Loucy (cell line): ENCODE data around the gene TBC1D24.

Experiments used
- H2AFZ ChIP-seq: fragments of 200-600 bp; sonication (generic); 2 replicates; pipeline ENCODE4 v1.6.0; 2016; ENCODE audit warnings: antibody characterized with exemption, mild to moderate bottlenecking, low read length, moderate library complexity
- H3F3A ChIP-seq: fragments of 200-600 bp; 2 replicates; pipeline ENCODE4 v1.6.0; 2016; ENCODE audit warnings: antibody characterized with exemption, low read depth, mild to moderate bottlenecking
- H3K27me3 ChIP-seq: fragments of 200-600 bp; sonication (generic); 2 replicates; pipeline ENCODE4 v1.6.1; 2014; ENCODE audit warnings: low read length, mild to moderate bottlenecking; ENCODE audit not compliant: insufficient read depth, poor library complexity, severe bottlenecking
- H3K36me3 ChIP-seq: fragments of 200-600 bp; sonication (generic); 2 replicates; pipeline ENCODE4 v1.6.1; 2016; ENCODE audit warnings: low read length; ENCODE audit not compliant: insufficient read depth
- H3K4me1 ChIP-seq: fragments of 200-600 bp; sonication (generic); 2 replicates; pipeline ENCODE4 v1.5.1; 2014; ENCODE audit warnings: low read length, mild to moderate bottlenecking; ENCODE audit not compliant: insufficient read depth, poor library complexity, severe bottlenecking
- H3K4me2 ChIP-seq: fragments of 200-600 bp; sonication (generic); 2 replicates; pipeline ENCODE4 v1.6.0; 2014; ENCODE audit warnings: antibody characterized with exemption, low read length, low read depth, mild to moderate bottlenecking; ENCODE audit not compliant: poor library complexity, severe bottlenecking
- H3K4me3 ChIP-seq: fragments of 200-600 bp; sonication (generic); 2 replicates; pipeline ENCODE4 v1.5.1; 2014; ENCODE audit warnings: low read length, mild to moderate bottlenecking, mixed read lengths; ENCODE audit not compliant: poor library complexity, severe bottlenecking
- H3K79me2 ChIP-seq: fragments of 200-600 bp; sonication (generic); 2 replicates; pipeline ENCODE4 v1.6.1; 2014; ENCODE audit warnings: low read length; ENCODE audit not compliant: insufficient read depth
- H3K9ac ChIP-seq: fragments of 200-600 bp; sonication (generic); 2 replicates; pipeline ENCODE4 v1.6.0; 2014; ENCODE audit warnings: mild to moderate bottlenecking, low read depth, low read length, moderate library complexity; ENCODE audit not compliant: poor library complexity, severe bottlenecking
- H3K9me2 ChIP-seq: fragments of 200-600 bp; sonication (generic); replicated peaks from 2 replicates; pipeline ENCODE4 v1.6.1; 2016; ENCODE audit warnings: low read depth, low read length, mixed read lengths
- H3K9me3 ChIP-seq: fragments of 200-600 bp; sonication (generic); 2 replicates; pipeline ENCODE4 v1.6.1; 2014; ENCODE audit warnings: mild to moderate bottlenecking, antibody characterized with exemption, low read length, low read depth; ENCODE audit not compliant: insufficient read depth
- H4K20me1 ChIP-seq: fragments of 200-600 bp; sonication (generic); 2 replicates; pipeline ENCODE4 v1.6.0; 2014; ENCODE audit warnings: antibody characterized with exemption, low read length, mild to moderate bottlenecking; ENCODE audit not compliant: insufficient read depth, poor library complexity, severe bottlenecking
- CTCF ChIP-seq: fragments of 200-600 bp; sonication (generic); conservative IDR thresholded peaks from 2 replicates; pipeline ENCODE4 v1.5.1; 2014; ENCODE audit warnings: mild to moderate bottlenecking, antibody characterized with exemption, low read length
- EZH2phosphoT487 ChIP-seq: fragments of 200-600 bp; IDR thresholded peaks from 2 replicates; pipeline ENCODE4 v1.6.1; 2018; ENCODE audit warnings: antibody characterized with exemption, mild to moderate bottlenecking, moderate library complexity, borderline replicate concordance

TBC1D24 gene

DNA sequence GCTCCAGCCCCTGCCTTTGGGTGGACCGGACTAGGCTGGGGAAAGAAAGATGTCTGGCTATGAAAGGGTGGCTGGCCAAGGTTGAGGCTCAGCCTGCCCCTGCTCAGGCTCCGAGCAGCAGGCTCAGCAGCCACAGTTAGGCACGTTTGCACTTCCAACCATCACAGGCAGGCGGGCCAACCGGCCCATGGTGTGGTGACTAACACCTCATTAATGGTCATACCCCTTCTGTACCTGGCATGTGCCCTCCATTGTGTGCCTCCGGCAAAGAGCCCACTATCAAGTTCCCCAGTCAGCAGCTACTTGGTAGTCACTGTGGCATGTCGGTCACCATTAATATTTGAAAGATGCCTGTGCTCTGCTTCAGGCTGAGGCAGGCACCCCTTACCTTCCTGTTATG is 6.7 kb downstream of the TBC1D24 start:
- no peak overlapping the region for H3K4me2 ChIP-seq
- no peaks in the 10 kb centered on the region for H3K9me3 ChIP-seq
- no peaks in the 10 kb centered on the region for H3F3A ChIP-seq
- H3K4me1 ChIP-seq = peaks cover 4% of the 10 kb centered on the region
- H2AFZ ChIP-seq = no peak overlapping the region
- H3K4me3 ChIP-seq = no peak overlapping the region
- H3K79me2 ChIP-seq = peaks cover 38% of the 10 kb centered on the region; the same call in 1 of the 2 replicates
- H3K9me2 ChIP-seq = no peaks in the 10 kb centered on the region
- H4K20me1 ChIP-seq = no peaks in the 10 kb centered on the region
- H3K9ac ChIP-seq = no peak overlapping the region
- no peaks in the 10 kb centered on the region for H3K27me3 ChIP-seq
- no peaks in the 10 kb centered on the region for H3K36me3 ChIP-seq
- no peak for TF ChIP-seq CTCF
- no peak for TF ChIP-seq EZH2phosphoT487

DNA sequence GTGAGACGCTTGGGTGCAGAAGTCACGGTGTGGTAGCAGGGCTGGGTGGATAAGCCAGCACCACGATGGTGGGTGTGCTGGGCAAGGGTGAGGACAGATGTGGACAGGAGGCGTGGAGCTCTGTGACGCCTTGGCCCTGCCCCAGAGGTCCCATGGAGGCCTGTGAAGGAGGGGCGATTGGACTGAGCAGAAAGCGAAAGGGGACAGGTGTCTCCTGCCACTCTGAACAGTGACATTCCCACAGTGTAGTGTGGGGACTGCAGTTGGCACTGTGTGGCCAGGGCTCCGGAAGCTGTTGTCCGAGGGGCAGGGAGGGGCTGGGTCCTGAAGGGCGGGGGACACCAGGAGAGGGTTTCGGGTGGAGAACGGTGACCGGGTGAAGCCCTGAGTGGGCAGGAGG is 7.3 kb downstream of the TBC1D24 start:
- H2AFZ ChIP-seq = no peak overlapping the region
- H3K36me3 ChIP-seq = no peaks in the 10 kb centered on the region
- no peaks in the 10 kb centered on the region for H4K20me1 ChIP-seq
- H3K4me1 ChIP-seq = peaks cover 3% of the 10 kb centered on the region
- no peaks in the 10 kb centered on the region for H3F3A ChIP-seq
- H3K9me3 ChIP-seq = no peaks in the 10 kb centered on the region
- no peaks in the 10 kb centered on the region for H3K27me3 ChIP-seq
- H3K79me2 ChIP-seq = peaks cover 32% of the 10 kb centered on the region; the same call in 1 of the 2 replicates
- no peaks in the 10 kb centered on the region for H3K9me2 ChIP-seq
- no peak overlapping the region for H3K4me2 ChIP-seq
- TF ChIP-seq EZH2phosphoT487 = no peak
- TF ChIP-seq CTCF = no peak
- no peak overlapping the region for H3K9ac ChIP-seq
- H3K4me3 ChIP-seq = no peak overlapping the region

GRCh38 chr16:2482708-2483534 is 8.0 kb downstream of the TBC1D24 start:
- H3K27me3 ChIP-seq = no peaks in the 10 kb centered on the region
- H2AFZ ChIP-seq = no peak overlapping the region
- peaks cover 2% of the 10 kb centered on the region for H4K20me1 ChIP-seq
- H3K36me3 ChIP-seq = no peaks in the 10 kb centered on the region
- H3K4me3 ChIP-seq = no peak overlapping the region
- H3K4me1 ChIP-seq = no peaks in the 10 kb centered on the region
- no peak overlapping the region for H3K9ac ChIP-seq
- H3K9me3 ChIP-seq = no peaks in the 10 kb centered on the region
- no peak for TF ChIP-seq CTCF
- TF ChIP-seq EZH2phosphoT487 = no peak
- H3K79me2 ChIP-seq = peaks cover 26% of the 10 kb centered on the region; the same call in 1 of the 2 replicates
- no peaks in the 10 kb centered on the region for H3F3A ChIP-seq
- H3K9me2 ChIP-seq = no peaks in the 10 kb centered on the region
- H3K4me2 ChIP-seq = no peak overlapping the region
